ENCODE results near the gene CDK14.

The CDK14 gene

GRCh38 chr7:90846192-90846591 lies 250.1 kb downstream of the CDK14 start:
- Histone ChIP-seq H3K4me1 (peaks cover 0 to 34% (median 13%) of the 10 kb centered on the region in 4 donors), H3K4me3 (no peak overlapping the region), H3K27me3 (no peaks in the 10 kb centered on the region), H3K27ac (no peak overlapping the region), H3K9me3 (no peaks in the 10 kb centered on the region), H3K36me3 (no peaks in the 10 kb centered on the region)
- DNase-seq = no peak
- no peak for TF ChIP-seq CTCF (IDR thresholded peaks at IDR 0.05)
- intact Hi-C loops (cut with DNase I; ENCODE audit: low total_unique reads) = no loop called here

DNA sequence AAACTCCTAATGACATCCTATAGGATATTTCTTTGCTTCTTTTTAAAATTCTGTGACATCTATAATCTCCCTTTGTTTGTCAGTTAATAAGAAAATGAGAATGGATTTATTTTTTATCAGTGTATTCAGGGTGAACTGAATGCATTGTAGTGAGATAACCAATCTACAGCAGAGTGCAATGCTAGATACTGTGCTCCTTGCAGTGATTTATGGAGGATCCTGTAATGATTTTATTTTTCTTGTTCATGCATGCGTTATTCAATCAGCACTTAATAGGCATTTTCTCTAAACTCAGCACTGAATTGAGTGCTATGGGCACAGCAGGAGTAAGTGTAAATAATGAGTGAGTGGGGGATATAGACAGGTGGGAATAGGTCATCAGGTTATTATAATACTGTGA lies 253.9 kb downstream of the CDK14 start:
- Histone ChIP-seq H3K9me3 (no peaks in the 10 kb centered on the region), H3K27ac (no peak overlapping the region), H3K27me3 (no peaks in the 10 kb centered on the region), H3K4me1 (peaks cover 0 to 7% (median 0%) of the 10 kb centered on the region in 4 donors), H3K4me3 (no peak overlapping the region), H3K36me3 (no peaks in the 10 kb centered on the region)
- no peak for TF ChIP-seq CTCF (IDR thresholded peaks at IDR 0.05)
- intact Hi-C loops (cut with DNase I; ENCODE audit: low total_unique reads) = no loop called here
- DNase-seq = no peak

- Histone ChIP-seq H3K4me3 (no peak overlapping the region), H3K27ac (no peak overlapping the region), H3K27me3 (no peaks in the 10 kb centered on the region), H3K9me3 (no peaks in the 10 kb centered on the region), H3K36me3 (no peaks in the 10 kb centered on the region), H3K4me1 (peaks cover 0 to 7% (median 0%) of the 10 kb centered on the region in 4 donors)
- intact Hi-C loops (cut with DNase I; ENCODE audit: low total_unique reads) = no loop called here
- no peak for TF ChIP-seq CTCF (IDR thresholded peaks at IDR 0.05)
- no peak for DNase-seq
Measured at GRCh38 chr7:90850471-90850870, 254.3 kb downstream of the CDK14 start.

DNA sequence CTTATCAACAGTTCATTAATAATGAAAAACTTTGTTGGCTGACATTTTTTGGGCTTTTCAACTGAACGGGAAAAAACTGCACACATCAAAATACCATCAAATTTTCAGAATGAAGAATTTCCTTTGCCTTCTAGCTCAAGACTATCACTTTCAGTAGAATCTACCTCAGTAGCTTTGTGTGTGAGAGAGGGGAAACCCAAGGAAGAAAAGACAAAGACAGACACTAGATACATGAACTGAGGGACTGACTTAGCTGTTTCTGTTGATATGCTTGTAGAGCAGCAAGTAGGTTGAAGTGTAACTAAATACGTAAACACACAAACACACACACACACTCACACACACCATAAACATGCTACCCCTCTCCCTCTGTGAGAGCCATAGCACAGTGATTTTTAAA lies 257.1 kb downstream of the CDK14 start:
- no peak for TF ChIP-seq CTCF (IDR thresholded peaks at IDR 0.05)
- Histone ChIP-seq H3K4me1 (peaks cover 0 to 6% (median 0%) of the 10 kb centered on the region in 4 donors), H3K36me3 (no peaks in the 10 kb centered on the region), H3K27me3 (no peaks in the 10 kb centered on the region), H3K27ac (no peak overlapping the region), H3K9me3 (no peaks in the 10 kb centered on the region), H3K4me3 (no peak overlapping the region)
- DNase-seq = no peak
- intact Hi-C loops (cut with DNase I; ENCODE audit: low total_unique reads) = no loop called here

GRCh38 chr7:90856351-90857070 lies 260.4 kb downstream of the CDK14 start:
- Histone ChIP-seq H3K9me3 (no peaks in the 10 kb centered on the region), H3K36me3 (no peaks in the 10 kb centered on the region), H3K4me1 (peaks cover 0 to 6% (median 0%) of the 10 kb centered on the region in 4 donors), H3K4me3 (no peak overlapping the region), H3K27me3 (no peaks in the 10 kb centered on the region), H3K27ac (no peak overlapping the region)
- no peak for TF ChIP-seq CTCF (IDR thresholded peaks at IDR 0.05)
- intact Hi-C loops (cut with DNase I; ENCODE audit: low total_unique reads) = no loop called here
- no peak for DNase-seq

All from tibial artery (tissue), 4 donors.